Gastroesophageal sphincter (tissue), 4 donors: ENCODE data around the gene ITGA2. TPM values are rescaled to one million over a fixed set of nuclear protein-coding genes. Genes with fewer than 3 reads are reported as not detected.

ENCODE experiments used
- ATAC-seq: fragments of 150-250 bp; one replicate; pipeline ENCODE4 v1.9.1; 2016; ENCODE audit warnings: mild to moderate bottlenecking, moderate library complexity
- H3K27ac ChIP-seq, 4 donors: fragments of 200-600 bp; sonication (generic) in 3 of 4; 1 replicate in 3 of 4; 2 replicates in 1 of 4; pipeline ENCODE4 v1.5.1; 2016 to 2019
- H3K27me3 ChIP-seq: fragments of 200-600 bp; sonication (generic); one replicate; pipeline ENCODE4 v1.5.1; 2019
- H3K36me3 ChIP-seq, 2 donors: fragments of 200-600 bp; sonication (generic); one replicate each; pipeline ENCODE4 v1.5.1; 2019; ENCODE audit warnings: control low read depth in 1 of 2
- H3K4me1 ChIP-seq, 3 donors: fragments of 200-600 bp; sonication (generic); 1 replicate in 2 of 3; 2 replicates in 1 of 3; pipeline ENCODE4 v1.5.1; 2016 to 2019; ENCODE audit warnings: control low read depth in 2 of 3
- H3K4me3 ChIP-seq, 2 donors: fragments of 200-600 bp; sonication (generic); one replicate each; pipeline ENCODE4 v1.5.1; 2019; ENCODE audit warnings: mild to moderate bottlenecking in 1 of 2, moderate library complexity in 1 of 2
- H3K9me3 ChIP-seq, 3 donors: fragments of 200-600 bp; sonication (generic); one replicate each; pipeline ENCODE4 v1.5.1; 2017 to 2019; ENCODE audit warnings: control low read depth in 2 of 3
- EP300 ChIP-seq: sonication (generic); formaldehyde crosslinking; IDR thresholded peaks from one replicate; pipeline ENCODE4 v1.6.1; 2017; ENCODE audit warnings: antibody characterized with exemption, mild to moderate bottlenecking
- POLR2A ChIP-seq, 2 donors: fragments of 450-650 bp; IDR thresholded peaks; one replicate each; pipeline ENCODE4 v1.6.1; 2017; ENCODE audit warnings: antibody characterized with exemption in 2 of 2, mild to moderate bottlenecking in 2 of 2, moderate library complexity in 1 of 2
- POLR2AphosphoS5 ChIP-seq: sonication (generic); formaldehyde crosslinking; IDR thresholded peaks from one replicate; pipeline ENCODE4 v1.6.1; 2017; ENCODE audit warnings: antibody characterized with exemption
- WGBS, 2 donors: methylation state at CpG; one replicate each; pipeline ENCODE4 v1.1.5; 2018; ENCODE audit warnings: low coverage in 1 of 2; 5-methylcytosine and 5-hydroxymethylcytosine counted together
- total RNA-seq, 4 donors: library from RNA; depleted of rRNA; stranded (reverse); fragments of >200 nt; gene quantifications; one replicate each; pipeline ENCODE4 v1.1.0, GENCODE V29; 2016
- TF ChIP-seq, protein P1 (sequence below), 4 experiments: fragments of 200-600 bp in 2 of 4; fragments of 450-650 bp in 2 of 4; sonication (generic) in 1 of 4; IDR thresholded peaks; one replicate each; pipeline ENCODE4 v1.5.1; 2017 to 2019; ENCODE audit warnings: antibody characterized with exemption in 4 of 4, mild to moderate bottlenecking in 2 of 4, moderate library complexity in 2 of 4

Gene ITGA2
- total RNA-seq, 4 donors from 2014 or later: 1.5 to 14.6 (median 10.0) TPM

DNA sequence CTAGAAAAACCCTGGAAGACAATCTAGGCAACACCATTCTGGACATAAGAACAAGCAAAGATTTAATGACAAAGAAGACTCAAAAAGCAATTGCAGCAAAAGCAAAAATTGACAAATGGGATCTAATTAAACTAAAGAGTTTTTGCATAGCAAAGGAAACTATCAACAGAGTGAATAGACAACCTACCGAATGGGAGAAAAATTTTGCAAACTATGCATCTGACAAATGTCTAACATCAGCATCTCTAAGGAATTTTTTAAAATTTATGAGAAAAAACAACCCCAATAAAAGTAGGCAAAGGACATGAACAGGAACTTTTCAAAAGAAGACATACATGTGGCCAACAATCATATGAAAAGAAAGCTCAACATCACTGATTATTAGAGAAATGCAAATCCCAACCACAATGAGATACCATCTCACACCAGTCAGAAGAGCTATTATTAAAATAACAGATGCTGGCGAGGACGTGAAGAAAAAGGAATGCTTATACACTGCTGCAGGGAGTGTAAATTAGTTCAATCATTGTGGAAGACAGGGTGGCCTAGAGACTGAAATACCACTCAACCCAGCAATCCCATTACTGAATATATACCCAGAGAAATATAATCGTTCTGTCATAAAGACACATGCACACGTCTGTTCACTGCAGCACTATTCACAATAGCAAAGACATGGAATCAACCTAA is 116.6 kb downstream of the ITGA2 start:
- TF ChIP-seq POLR2A (IDR thresholded peaks at IDR 0.05): no peak
- TF ChIP-seq, protein P1, sequence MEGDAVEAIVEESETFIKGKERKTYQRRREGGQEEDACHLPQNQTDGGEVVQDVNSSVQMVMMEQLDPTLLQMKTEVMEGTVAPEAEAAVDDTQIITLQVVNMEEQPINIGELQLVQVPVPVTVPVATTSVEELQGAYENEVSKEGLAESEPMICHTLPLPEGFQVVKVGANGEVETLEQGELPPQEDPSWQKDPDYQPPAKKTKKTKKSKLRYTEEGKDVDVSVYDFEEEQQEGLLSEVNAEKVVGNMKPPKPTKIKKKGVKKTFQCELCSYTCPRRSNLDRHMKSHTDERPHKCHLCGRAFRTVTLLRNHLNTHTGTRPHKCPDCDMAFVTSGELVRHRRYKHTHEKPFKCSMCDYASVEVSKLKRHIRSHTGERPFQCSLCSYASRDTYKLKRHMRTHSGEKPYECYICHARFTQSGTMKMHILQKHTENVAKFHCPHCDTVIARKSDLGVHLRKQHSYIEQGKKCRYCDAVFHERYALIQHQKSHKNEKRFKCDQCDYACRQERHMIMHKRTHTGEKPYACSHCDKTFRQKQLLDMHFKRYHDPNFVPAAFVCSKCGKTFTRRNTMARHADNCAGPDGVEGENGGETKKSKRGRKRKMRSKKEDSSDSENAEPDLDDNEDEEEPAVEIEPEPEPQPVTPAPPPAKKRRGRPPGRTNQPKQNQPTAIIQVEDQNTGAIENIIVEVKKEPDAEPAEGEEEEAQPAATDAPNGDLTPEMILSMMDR (IDR thresholded peaks at IDR 0.05): no peak
- TF ChIP-seq EP300: no peak
- no peak for TF ChIP-seq POLR2AphosphoS5
- no peak for ATAC-seq
- Histone ChIP-seq H3K9me3 (no peaks in the 10 kb centered on the region), H3K27me3 (no peaks in the 10 kb centered on the region), H3K4me3 (no peak overlapping the region), H3K36me3 (peaks cover 0 to 52% of the 10 kb centered on the region in 2 donors), H3K4me1 (peaks cover 0 to 51% (median 2%) of the 10 kb centered on the region in 3 donors), H3K27ac (no peak overlapping the region)
- WGBS, 2 donors: 66 to 74% methylated on average over 5 of the region's 5 CpGs

DNA sequence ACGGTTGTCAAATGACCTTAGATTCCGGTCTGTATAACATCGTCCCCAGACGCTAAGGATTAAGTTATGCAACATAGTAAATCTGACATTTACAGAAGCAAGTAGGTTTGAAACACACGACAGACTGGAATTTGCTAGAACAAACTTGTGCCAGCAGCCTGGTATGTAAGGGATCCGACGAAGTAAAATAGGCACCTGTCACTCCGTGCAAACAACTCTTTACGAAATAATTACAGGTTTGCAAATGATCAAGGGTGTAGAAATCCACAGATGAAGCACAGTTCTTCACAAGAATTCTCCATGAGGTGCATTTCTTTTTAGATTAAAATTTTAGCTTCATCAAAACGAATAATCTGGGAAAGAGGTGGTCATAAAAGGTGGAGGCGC is 119.9 kb downstream of the ITGA2 start:
- Histone ChIP-seq H3K27me3 (no peaks in the 10 kb centered on the region), H3K36me3 (peaks cover 0 to 20% of the 10 kb centered on the region in 2 donors), H3K4me3 (peak overlapping the region; percentile 48 to 90), H3K27ac (peak overlapping the region; percentile 1 to 90 (median 85)), H3K4me1 (peaks cover 0 to 56% (median 2%) of the 10 kb centered on the region in 3 donors), H3K9me3 (no peaks in the 10 kb centered on the region)
- no peak for ATAC-seq
- WGBS, 2 donors: 0% methylated on average over 5 to 11 of the region's 11 CpGs
- no peak for TF ChIP-seq POLR2AphosphoS5
- TF ChIP-seq, protein P1 (IDR thresholded peaks at IDR 0.05): no peak
- no peak for TF ChIP-seq EP300
- no peak for TF ChIP-seq POLR2A (IDR thresholded peaks at IDR 0.05)

DNA sequence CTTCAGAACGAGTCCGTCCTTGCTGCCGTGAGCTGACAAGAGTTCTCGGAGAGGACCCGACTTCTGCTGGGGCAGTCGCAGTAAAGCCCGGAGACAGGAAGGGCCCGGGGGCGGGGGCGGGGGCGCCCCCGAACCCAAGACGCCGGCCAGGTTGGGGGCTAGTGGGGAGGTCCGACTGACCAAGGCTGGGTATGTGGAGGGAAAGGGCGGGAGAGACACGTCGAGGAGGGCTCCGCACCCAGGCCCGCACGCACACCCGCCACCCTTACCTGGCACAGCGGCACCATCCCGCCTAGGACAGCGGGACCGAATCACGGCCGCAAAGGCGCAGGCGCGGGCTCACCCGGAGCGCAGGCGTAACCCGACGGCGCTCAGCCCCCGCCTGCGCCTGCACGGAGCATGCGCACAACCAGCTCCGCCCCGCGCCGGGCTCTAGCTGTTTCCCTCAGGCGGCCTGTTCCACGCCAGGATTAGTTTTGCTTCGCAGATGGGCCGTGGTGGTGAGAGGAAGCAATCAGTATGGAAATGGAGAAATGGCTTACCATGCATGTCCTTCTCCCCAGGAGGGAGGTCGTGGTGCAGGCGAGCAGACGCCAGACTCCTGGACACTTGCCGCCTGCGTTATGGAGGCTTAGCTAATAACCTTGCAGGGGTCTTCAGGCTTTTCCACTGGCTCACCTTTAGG is 120.4 kb downstream of the ITGA2 start, which contains the start of gene MOCS2:
MOCS2 (minus strand) TSS at position 315 of the 685 bp plus-strand sequence. CDS start 2,583 bp downstream, outside the sequence.
- 0% methylated on average over 10 of the region's 54 CpGs; no CpG with 5 or more reads in 1 of the 2 donors for whole genome bisulfite sequencing, 2 donors
- TF ChIP-seq EP300 (no peak), POLR2AphosphoS5 (peak; percentile 76), POLR2A (IDR thresholded peaks at IDR 0.05) (peak; percentile 66 to 72)
- TF ChIP-seq, protein P1 (IDR thresholded peaks at IDR 0.05): peak in 1 of 4 experiments; percentile 20

DNA sequence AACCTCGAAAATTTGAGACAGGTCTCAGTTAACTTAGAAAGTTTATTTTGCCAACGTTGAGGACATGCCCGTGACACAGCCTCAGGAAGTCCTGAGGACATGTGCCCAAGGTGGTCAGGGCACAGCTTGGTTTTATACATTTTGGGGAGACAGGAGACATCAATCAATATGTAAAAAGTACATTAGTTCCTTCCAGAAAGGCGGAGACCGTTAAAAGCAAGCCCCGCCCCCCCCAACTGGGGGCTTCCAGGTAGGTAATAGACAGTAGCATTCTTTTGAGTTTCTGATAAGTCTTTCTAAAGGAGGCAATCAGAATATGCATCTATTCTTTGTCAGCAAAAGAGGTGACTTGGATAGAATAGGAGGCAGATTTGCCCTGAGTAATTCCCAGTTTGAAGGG is 121.0 kb downstream of the ITGA2 start:
- TF ChIP-seq EP300 (no peak), POLR2A (IDR thresholded peaks at IDR 0.05) (no peak), POLR2AphosphoS5 (no peak)
- TF ChIP-seq, protein P1 (IDR thresholded peaks at IDR 0.05): no peak
- ATAC-seq: no peak

More for the DNA sequence above, 120.4 kb downstream of the ITGA2 start, which contains the start of gene MOCS2:
- Histone ChIP-seq H3K27me3 (no peaks in the 10 kb centered on the region), H3K36me3 (peaks cover 0 to 14% of the 10 kb centered on the region in 2 donors), H3K4me3 (peak within 1 kb of the TSS; percentile 48 to 90), H3K4me1 (peaks cover 0 to 56% (median 2%) of the 10 kb centered on the region in 3 donors), H3K9me3 (no peaks in the 10 kb centered on the region), H3K27ac (peak within 1 kb of the TSS; percentile 8 to 90 (median 85))
- peak; percentile 100 for ATAC-seq

More for the DNA sequence above, 121.0 kb downstream of the ITGA2 start:
- H3K9me3 ChIP-seq: no peaks in the 10 kb centered on the region
- H3K36me3 ChIP-seq: peaks cover 0 to 8% of the 10 kb centered on the region in 2 donors
- WGBS, 2 donors: 0 to 19% methylated on average over 1 to 6 of the region's 6 CpGs
- peak overlapping the region; percentile 48 to 90 for H3K4me3 ChIP-seq
- peaks cover 0 to 52% (median 2%) of the 10 kb centered on the region in 3 donors for H3K4me1 ChIP-seq
- H3K27me3 ChIP-seq: no peaks in the 10 kb centered on the region
- peak overlapping the region; percentile 8 to 90 (median 85) for H3K27ac ChIP-seq
